Raji (cell line): ENCODE data around the gene NAPG.

ENCODE experiments used
- POLR2A ChIP-seq: IDR thresholded peaks from 2 replicates; pipeline ENCODE4 v1.6.1; 2011; ENCODE audit warnings: low read depth, low read length, control low read depth; ENCODE audit not compliant: insufficient read depth

The NAPG gene

DNA sequence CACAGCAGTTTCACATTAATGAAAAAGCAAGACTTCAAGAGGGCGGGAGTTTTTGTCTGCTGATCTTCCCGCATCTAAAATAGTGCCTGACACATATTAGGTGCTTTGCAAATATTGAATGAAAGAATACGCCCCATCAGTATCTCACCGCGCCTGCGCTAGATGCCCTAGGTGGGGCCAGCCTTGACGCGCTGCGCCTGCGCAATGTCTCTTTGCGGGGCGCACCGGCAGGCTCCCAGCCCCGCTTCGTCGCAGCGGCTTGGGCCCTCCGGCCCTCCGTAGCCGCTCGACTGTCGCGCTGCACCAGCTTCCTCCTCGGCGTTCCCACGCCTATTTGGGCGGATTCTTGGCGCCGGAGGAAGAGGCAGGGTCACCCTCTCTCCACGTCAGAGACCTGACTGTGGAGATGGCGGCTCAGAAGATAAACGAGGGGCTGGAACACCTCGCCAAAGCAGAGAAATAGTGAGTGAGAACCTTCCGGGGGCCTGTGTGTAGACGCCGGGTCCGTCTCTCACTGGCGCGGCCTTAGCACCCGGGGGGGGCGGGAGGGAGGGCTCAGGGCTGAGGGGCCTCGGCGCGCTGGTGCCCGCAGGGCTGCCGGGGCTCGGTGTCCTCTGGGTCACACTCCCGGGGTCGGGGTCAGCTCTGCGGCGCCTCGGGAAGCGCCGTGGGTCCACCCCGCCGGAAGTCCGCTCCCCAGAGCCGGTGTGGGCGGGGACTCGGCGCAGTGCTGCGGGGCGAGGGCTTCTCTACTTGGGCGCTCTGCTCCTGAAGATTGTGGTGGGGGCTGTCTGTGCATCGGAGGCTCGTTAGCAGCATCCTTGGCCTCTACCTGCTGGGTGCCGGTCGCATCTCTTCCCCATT, at the start of gene NAPG:
TSS of gene NAPG (plus strand) at position 331 of the 864 bp plus-strand sequence. CDS start at position 407, 76 bp downstream.
- TF ChIP-seq POLR2A, result peak; percentile 86

DNA sequence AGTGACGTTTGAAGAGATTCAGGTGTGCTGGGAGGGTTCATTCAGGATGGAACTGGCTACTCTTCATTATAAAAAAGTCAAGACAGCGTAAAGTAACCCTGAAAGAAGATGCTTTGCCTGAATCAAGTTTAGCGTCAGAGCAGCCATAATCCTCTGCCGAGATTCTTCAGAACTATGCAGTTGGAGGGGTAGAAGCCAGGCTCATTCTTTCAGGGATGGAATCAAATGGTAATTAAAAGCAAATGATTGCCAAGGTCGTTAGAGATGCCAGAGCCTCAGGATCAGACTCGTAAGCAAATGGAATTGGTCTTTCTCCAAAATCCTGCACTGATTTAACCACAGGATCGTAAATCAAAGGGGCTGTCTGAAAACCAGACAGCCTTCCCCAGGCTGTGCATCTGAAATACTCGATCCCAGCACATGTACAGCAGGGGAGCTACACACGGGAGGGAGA, 49.5 kb upstream of the NAPG start:
- TF ChIP-seq POLR2A, result no peak

DNA sequence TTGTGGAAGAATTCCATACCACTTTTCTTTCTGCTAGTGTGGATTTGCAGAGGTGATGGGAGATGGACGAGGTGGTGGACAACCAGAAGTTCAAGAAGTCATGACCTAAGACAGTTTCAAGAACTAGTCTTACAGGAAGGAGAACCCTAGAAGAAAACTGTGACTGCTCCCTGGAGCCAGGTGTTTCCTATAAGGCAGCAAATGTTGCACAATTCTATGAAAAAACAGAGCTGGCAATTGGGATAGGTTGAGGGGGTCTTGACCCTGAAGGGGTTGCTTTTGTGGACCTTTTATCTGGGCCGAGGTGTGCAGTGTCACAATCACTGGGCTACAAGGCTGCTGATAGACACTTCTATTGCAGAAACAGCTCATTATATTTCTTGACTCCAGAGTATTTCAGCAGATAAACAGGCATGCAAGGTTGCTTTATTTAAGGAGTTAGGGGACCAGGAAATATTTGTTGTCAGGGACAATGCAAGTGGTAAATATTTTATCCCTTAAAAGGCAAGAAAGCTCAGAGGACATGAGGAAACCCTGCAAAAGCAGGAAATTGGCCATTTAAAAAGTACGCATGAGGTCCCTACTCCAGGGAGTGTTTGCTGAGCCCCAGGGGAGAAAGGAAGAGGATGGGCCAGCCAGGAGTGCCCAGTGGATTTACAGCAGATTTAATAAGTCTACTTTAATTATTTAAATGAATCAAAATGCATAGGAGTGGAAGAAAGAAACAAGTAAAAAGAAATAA, 48.5 kb upstream of the NAPG start:
- no peak for TF ChIP-seq POLR2A

DNA sequence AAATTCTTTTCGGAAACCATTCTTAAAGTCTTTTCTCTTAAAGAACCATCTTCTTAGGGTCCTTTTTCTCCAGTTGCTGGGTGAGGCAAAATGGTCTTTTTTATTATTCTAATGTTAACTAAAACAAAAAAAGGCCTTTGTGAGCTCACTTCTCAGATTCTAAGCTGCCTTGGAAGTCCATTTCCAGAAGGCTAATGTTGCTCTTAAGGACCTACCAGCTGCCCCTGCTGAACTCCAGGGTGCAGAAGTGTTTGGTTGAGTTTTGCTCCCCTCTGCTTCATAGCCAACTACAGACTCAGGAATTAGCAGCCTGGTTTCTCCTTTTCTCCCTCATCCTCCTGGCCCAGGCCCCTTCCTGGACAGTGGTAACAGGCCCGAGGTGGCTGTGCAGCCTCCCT, 48.0 kb upstream of the NAPG start:
- TF ChIP-seq POLR2A, result no peak

DNA sequence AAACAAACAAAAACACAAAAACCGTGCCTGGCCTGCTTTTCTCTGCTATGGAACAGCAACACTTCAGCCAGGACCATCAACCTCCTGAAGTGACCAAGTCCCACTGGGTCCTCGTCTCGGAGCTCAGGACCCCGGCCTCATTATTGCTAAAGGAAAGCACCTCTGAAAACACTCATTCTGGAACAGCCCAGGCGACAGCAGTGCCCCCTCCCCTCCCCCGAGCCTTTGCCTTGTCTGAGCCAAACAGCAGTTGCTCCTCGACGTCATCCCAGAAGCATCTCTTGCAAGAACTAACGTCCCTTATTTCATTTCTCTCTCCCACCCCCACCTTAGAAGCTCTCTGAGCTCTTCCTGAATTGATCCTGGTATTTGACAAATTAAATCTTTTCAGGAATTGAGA, 44.0 kb upstream of the NAPG start:
- TF ChIP-seq POLR2A, result no peak

DNA sequence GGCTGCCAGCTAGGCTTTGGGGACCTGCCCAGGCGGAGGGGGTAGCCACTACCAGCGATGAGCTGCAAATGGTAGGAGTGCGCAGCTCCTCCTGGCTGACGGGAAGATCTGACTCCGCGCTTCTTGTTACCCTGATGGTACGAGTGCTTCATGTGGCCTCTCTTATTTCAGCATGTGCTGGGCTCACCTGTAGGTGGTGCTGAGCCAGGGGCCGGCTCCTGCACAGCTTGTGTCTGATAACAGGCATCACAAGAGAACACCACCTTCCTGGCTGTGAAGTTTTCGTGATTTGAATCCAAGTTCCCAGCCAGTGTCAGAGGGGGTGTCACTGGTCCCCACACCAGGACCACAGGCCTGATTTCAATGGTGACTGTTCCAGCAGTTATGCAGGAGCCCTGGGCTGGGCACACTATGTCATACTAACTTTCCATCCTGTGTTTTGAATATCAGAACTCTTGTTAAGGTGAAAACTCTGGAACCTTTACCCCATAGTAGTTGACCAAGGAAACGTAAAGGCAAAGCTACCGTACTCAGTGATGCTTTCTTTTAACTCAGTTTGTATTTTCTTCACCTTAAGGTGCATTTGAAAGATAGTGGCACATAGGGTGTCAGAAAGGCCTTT, 43.4 kb upstream of the NAPG start:
- TF ChIP-seq POLR2A, result no peak

DNA sequence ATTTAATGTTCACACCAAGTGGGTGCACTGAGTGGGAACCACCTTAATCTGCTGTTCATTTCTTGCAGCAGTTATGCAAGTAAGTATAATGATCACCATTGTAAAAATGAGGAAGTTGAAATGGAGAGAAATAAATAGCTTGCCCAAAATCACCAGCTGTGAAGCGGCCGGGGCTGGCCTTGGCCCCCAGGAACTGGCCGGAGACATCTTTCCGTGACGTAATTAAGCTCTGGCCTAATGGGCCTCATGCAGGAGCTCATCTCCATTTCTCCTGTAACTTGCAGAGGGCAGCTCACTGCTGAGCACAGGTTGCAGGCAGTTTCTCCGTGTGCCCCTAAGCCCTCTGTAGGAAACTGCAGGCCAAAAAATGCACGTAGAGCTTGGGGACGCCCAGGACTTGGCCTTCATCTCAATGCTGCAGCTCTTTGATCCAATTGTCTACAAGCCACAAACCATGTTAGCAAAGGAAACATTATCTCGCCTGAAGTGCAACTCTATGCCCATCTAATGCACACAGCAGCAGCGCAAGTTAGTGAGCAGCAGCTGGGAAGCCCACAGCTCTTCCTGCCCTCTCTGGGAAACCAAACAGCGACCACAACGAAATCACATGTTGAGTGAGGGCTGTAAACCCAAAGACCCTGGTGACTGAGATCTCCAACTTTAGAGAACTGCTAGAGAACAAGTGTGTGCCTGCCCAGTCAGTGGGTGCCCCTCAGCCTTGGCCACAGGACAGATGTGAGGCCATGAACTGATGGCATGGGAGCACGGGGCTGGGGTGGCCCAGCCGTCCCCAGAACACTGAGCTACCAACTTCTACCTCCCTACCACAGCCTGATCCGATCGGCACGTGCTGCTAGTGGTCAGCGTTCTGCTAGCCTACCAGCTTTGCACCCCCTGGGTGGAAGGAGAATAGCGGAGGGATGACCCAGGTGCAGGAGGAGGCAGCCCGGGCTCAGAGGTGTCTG, 42.6 kb upstream of the NAPG start:
- TF ChIP-seq POLR2A, result no peak

DNA sequence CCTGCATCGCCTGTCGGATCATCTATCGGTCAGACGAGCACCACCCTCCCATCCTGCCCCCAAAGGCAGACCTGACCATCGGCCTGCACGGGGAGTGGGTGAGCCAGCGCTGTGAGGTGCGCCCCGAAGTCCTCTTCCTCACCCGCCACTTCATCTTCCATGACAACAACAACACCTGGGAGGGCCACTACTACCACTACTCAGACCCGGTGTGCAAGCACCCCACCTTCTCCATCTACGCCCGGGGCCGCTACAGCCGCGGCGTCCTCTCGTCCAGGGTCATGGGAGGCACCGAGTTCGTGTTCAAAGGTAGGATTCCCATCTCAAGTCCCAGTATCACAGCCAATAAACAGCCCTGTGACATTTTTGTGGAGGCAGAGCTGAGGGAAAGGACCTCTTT, 40.4 kb upstream of the NAPG start:
- TF ChIP-seq POLR2A, result no peak

DNA sequence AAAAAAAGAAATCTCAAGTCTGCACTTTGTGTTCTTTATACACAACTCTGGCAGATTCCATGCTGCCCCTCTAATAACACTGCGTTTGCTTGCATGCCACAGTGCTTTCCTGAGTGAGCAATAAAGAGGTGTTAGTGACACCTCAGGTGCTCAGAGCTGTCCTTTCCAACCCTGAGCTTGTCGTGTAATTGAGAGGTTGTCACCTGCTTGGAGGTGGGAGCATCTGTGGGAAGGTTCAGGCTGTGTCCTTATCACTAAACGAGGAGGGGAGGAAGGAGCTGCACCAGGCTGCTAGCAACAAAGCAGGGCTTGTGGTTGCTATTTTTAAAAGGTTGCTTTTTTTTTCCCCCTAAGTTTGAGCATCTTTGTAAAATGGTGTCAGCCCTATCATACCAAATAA, 39.5 kb upstream of the NAPG start:
- TF ChIP-seq POLR2A, result no peak

DNA sequence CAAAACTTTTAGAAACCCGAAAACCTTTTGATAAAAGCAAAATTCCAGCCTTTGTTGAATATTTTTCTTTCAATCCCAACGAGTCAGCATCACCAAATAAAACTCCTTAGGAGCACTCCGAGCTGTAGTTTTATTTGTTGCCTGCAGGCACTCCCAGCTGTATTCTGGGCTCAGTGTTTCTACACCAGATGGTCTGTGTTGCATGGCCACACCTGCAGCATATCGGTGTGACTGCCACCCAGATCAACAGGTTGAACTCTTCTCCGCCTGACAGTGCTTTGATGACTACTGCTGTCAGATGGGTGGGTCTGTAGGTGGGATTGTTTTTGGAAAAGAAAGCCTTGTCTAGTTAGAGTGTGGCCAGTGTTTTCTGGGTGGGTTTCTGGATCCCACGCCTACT, 38.7 kb upstream of the NAPG start:
- TF ChIP-seq POLR2A, result no peak

DNA sequence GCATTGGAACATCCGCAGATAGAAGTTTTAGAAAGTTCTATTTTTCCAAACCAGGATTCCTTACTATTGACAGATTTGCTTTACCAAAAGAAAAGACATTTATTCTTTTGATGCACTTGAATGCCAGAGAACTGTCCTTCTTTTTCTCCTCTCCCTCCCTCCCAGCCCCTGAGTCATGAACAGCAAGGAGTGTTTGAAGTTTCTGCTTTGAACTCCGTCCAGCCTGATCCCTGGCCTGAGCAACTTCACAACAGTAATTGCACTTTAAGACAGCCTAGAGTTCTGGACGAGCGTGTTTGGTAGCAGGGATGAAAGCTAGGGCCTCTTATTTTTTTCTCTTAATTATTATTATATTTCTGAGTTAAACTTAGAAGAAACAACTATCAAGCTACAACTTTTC, 37.8 kb upstream of the NAPG start:
- TF ChIP-seq POLR2A, result no peak

DNA sequence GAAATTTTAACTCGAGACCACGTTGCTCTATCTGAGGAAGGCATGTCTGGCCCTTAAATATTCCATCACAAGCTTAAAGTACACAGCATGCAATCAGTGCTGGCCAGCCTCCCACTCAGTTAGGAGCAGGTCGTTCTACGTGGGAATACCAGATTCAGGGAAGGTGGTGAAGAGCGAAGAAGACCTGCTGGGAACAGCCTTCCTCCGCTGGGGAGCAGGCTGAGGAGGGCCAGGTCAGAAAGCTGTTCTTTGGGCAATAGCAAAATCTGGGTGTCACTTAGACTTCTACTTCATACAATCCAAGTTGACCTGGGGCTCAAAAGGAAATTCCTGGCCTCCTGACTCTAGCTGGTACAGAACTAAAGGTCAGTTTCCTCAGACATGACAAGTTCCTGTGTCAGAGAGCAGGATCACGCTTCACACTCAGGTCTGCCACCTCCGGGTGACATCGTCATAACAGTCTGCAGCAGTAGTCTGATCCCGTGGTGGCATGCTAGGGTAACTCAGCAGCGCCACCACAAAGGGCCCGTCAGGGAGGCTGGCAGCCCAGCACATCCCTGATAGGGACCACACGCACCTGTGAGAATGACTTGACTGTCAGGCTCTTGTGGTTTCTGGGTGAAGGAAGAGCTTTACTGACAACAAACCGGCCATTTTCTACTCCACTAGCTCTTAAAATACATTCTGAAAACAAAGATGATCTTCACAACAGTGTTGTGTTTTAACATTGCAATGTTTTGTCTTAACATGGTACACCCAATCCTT, 35.2 kb upstream of the NAPG start:
- no peak for TF ChIP-seq POLR2A

DNA sequence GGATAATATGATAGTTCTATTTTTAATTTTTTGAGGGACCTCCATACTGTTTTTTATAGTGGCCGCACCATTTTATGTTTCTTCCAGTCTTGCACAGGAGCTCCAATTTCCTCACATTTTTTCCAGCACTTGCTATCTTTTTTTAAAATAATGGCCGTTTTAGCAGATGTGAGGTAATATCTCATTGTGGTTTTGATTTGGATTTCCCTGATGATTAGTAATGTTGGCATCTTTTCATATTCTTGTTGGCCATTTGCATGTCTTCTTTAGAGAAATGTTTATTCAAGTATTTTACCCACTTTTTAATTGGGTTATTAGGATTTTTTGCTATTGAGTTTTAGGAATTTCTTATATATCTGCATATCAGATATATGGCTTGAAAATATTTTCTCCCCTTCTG, 29.9 kb upstream of the NAPG start:
- no peak for TF ChIP-seq POLR2A

DNA sequence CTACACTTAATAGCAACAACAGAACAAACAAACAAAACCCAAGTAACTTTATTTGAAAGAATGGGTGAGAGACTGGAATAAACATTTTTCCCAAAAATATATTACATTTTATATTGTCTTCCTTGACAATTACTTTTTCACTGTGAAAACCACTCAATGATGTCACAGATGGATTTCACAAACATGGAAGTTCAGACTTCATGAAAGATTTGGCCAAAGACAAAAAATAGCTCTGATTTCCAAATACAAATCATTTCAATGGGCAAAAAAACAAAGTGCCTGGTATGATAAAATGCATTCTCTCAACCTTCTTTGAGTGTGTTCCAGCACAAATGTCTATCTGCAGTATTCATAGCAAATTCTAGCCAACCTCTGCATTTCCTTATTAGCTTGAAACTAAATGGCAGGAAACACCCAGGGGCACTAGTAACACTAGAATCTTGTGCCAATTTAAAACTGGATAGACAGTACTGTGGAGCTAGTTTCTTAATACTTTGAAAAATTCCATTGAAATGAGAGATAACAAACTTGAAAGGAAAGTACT, 28.5 kb upstream of the NAPG start:
- TF ChIP-seq POLR2A, result no peak
